GM19438 (cell line): ENCODE results near the gene LAMC1.

Experiments used
- ATAC-seq: cut with Tn5 transposase; IDR thresholded peaks from one replicate; pipeline ENCODE4 v1.9.1; 2021; ENCODE audit warnings: low read depth; ENCODE audit not compliant: unreplicated experiment

LAMC1 gene

GRCh38 chr1:183075861-183076260 lies 52.6 kb downstream of the LAMC1 start:
- ATAC-seq, result no peak

GRCh38 chr1:183077097-183077496 lies 53.9 kb downstream of the LAMC1 start:
- ATAC-seq, result no peak

DNA sequence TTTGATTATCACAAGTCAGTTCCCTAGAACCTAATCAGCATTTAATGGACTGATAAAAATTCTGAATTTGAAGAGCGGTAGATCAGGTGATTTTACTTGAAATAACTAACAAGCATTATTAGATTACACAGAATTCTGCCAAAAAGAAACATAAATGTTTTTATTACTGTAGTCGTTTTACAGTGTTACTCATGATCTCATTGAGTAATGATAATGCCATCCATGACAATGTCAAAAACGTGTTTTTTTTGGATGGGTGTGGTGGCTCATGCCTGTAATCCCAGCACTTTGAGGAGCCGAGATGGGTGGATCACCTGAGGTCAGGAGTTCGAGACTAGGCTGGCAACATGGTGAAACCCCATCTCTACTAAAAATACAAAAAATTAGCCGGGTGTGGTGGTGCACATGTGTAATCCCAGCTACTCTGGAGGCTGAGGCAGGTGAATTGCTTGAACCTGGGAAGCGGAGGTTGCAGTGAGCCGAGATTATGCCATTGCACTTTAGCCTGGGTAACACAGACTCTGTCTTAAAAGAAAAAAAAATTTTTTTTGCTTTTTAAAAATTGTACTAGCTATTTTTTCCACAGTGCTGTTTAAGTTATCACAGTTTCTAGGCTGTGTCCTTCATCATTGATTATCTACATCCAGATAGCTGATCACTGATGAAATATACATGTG lies 56.6 kb downstream of the LAMC1 start:
- no peak for ATAC-seq

DNA sequence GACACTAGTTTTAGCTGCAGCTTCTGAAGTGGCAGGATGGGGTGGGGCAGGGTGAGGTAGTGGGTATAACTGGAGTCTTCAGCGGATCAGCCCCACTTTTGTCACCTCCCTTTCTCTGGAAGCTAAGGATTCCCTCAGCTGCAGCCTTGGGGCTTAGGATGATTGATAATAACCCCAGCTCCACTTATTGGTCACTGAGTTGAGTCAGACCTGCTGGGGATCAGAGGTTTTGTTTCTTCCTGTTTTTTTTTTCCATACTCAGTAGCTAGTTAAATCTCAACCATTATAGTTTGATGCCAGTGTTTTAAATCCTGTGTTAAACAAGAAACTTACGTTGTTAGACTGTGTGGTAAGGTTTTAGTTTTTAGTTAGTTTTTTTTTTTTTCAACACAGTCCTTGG lies 57.2 kb downstream of the LAMC1 start:
- no peak for ATAC-seq

DNA sequence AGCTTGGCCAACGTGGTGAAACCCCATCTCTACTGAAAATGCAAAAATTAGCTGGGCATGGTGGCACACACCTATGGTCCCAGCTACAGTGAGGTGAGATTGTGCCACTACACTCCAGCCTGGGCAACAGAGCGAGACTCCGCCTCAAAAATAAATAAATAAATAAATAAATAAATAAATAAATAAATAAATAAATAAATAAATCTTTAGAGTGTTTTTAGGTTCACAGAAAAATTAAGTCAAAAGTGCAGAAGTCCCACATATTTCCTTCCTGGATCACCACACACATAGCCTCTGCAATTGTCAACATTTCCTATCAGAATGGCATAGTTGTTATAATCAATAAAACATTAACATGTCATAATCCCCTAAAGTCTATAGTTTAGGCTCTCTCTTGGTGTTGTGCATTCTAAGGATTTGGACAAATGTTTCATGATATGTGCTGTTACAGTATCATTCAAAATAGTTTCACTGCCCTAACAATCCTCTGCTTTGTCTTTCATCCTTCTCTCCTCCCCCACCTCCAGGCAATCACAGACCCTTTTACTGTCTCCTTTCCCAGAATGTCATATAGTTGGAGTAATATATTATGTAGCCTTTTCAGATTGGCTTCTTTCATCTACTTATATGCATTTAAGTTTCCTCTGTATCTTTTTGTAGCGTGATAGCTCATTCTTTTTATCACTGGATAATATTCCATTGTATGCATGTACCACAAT lies 58.3 kb downstream of the LAMC1 start:
- no peak for ATAC-seq

GRCh38 chr1:183082650-183083049 lies 59.4 kb downstream of the LAMC1 start:
- ATAC-seq, result no peak

DNA sequence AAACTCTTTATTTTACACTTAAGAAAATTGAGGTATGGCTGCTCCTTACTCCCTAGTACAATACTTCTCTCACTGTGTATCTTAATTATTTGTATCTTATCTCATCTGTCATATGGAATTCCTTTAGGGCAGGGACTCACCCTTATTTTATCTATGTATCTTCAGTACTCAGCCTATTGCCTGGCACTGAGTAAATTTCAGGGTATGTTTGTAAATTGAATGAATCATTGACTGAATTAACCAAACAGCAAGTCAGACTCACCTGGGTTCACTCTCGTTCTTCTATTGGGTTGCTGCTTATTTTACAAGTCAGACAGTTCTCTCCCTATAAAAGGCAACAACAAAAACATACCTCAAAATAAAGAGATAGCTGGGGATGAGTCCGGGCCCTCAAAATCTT lies 63.8 kb downstream of the LAMC1 start:
- no peak for ATAC-seq

DNA sequence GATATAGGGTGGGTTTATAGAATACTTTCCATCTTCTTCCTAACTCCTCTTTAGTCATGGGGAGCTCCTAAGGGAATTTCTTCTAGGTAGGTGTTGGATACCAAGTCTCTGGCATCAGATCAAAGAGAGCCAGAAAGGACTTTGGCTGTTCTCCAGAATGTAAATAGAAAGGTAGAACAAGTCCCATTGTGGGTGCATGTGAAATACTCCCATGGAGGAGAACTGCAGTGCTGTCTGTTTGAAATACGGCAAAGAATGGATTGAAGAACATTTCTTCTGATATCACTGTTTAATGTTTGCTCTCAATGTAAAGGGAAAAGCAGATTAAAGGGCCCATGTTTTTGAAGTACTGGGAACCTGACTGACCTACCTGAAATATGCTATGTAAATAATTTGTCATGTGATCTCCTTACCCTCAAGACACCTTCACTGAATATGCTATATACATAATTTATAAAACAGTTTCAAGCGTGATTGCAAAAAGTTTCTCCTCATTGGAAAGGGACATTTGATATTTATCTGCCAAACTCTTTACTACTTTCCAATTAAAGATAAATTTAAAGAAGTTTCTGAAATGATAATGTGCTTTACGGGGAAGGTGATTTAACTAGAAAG lies 65.9 kb downstream of the LAMC1 start:
- no peak for ATAC-seq

GRCh38 chr1:183090391-183091006 lies 67.3 kb downstream of the LAMC1 start:
- no peak for ATAC-seq

DNA sequence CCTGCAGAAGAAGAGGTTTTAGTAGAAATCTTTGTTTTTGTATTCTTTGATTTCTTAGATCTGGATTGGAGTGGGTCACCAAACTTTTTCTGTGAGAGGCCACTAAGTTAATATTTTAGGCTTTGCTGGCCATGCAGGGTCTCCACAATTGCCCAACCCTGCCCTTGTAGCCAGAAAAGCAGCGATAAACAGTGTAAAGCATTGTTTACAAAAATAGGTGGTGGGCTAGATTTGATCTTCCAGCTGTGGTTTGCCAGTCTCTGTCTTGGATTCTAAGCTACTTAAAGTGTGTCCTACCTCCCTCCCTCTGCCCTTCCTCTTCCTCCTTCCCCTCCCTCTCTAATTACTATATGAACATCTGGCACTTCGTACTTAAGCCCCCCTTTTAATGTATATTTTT lies 68.0 kb downstream of the LAMC1 start:
- no peak for ATAC-seq

DNA sequence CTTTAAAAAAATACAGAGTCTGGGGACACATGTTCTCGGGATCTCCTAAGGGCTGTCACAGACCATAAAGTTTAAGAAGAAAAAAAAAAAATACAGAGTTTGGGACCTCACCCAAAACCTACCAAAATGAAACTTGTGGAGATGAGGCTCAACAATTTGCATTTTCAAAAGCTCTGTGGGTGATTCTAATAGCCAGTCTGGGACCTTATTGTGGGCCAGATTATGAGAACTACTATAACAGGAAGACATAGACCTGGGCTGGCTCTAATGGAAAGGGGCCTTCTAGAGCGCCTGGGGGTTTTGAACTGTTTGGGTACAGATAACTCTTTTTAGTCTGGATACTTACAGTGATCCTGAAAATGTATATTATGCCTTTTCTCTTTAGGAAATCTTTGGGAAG lies 69.1 kb downstream of the LAMC1 start:
- no peak for ATAC-seq

GRCh38 chr1:183093066-183093668 lies 69.9 kb downstream of the LAMC1 start:
- no peak for ATAC-seq

GRCh38 chr1:183093786-183094298 lies 70.6 kb downstream of the LAMC1 start:
- ATAC-seq, result no peak

- ATAC-seq, result no peak
Observed at GRCh38 chr1:183094351-183094750, 71.1 kb downstream of the LAMC1 start.

DNA sequence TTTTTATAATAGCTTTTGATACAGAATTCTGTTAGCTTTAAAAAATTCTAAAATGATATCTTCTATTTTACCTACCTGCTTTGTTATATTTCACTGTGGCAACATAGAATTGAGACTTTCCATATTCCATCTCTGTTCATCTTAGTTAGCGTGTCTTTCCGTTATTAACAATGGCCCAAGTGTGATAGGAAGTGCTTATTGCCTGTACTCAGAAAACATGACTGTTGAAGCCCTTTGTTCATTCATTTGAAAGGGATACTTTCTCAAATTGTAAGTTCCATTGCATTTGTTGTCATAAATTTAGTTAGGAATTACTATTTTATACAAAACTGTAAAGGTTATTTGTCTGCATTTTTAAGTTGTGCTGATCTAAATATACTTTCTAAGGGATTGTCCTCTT lies 73.1 kb downstream of the LAMC1 start:
- ATAC-seq, result no peak

DNA sequence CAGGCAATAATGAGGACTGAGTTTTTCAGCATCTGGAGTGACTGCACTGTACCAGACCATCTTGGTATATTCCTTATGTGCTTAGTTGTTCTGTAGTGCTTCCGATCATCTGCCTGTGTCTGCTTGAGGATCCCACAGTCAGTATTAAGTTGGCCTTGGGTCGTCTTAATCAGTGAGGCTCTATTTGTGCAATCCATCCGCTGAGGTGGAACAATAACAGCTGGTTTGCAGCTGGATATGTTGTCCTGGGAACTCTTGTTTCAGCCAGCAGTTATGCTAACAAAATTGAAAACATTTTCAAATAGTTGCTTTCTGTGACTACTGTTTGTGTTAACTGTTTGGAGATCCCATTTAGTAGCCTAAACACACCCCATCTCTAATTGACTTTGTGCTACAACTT lies 73.7 kb downstream of the LAMC1 start:
- no peak for ATAC-seq

DNA sequence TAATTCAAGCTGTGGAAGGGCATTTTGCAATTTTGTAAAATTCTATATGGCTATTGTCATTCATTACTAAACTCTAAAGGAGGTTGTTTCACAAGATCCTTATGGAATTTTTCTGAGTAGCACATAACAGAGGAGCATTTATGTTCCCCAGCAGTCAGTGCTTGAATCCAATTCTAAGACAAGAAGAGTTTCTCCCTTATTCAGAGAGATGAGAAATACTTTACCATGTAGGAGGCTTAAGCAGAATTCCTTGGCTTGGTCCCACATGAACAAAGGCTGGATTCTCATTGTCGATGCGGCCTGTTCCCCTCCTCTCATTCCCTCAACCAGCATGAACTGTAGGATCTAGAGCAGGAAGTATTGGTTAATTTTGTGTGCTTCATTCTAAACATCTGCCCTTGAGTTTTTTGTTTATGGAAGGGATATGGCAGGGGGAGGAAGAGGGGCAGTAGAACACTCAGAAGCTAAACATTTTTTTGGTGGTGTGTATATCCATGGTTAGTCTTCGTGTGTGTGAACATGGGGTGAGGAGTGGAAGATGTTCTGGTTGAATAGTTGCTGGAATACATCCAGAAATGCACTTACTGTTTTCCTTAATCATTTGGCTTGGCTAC lies 74.3 kb downstream of the LAMC1 start:
- ATAC-seq, result no peak

DNA sequence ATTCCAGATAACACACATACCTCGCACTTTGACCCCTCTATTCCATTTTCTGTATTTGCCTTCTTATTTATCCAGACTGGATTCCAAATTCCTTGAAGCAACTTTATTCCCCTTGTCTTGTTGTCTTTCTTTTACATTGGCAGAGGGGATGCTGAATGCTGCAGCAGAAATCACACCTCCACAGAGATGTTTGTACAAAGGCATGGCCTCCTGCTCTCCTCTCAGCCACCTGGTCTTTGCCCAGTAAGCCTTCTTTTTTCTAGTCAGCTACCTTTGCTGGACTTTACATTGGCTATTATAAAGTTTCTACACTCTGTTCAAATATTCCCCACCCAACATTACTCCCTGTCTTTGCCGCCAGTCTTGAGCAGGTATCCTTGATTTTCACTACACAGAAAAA lies 75.1 kb downstream of the LAMC1 start:
- ATAC-seq, result no peak

DNA sequence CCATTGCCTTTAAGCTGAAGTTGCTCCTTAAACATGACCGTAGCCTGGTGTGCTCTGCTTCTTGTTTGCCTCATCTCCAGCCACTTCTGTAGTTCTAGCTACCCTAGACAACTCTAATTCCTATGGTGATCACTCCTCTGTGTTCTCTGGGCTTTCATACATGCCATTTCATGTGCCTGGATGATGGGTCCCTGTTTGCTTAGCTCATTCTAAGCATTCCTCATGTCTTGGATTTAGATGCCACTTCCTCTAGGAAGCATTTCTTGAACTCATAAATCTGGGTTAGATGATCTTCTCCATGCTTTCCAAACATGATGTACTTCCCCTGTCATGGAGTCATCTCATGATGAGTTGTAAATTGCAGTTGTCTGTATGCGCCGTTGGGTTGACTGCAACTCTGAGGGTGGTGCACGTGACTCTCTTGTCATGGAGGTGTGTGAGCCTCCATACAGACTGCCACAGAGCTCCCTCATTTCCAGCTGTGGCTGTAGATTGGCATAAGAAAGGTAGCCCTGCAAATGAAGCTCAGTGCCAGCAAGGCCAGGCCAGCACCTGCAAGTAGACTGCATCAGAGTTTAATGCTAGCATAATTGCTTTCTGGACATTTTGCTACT lies 77.2 kb downstream of the LAMC1 start:
- ATAC-seq, result no peak

DNA sequence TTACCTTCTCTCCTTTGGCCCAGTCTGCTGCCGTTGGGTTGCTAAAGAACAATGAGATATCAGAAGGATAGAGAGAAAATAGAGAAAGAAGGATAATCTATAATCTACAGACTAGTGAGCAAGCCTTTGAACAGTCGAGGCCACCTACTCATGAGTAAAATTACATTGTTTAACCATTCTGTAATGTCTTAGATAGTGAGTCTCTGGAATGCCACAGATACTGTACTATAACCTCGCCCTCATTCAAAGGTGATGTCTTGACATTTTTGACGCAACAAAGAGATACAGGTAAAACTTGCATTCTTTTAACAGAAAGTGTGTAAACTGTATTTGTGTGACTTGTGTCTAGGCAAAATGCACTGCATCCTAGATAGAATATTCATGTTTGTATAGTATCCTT lies 77.9 kb downstream of the LAMC1 start:
- ATAC-seq, result no peak
